Measurements from ENCODE around the gene TRPM7. TPM values are rescaled to one million over a fixed set of nuclear protein-coding genes. Genes with fewer than 3 reads are reported as not detected.

Gene TRPM7
- total RNA-seq, 1 experiment from 2014 or later = 16.3 TPM

DNA sequence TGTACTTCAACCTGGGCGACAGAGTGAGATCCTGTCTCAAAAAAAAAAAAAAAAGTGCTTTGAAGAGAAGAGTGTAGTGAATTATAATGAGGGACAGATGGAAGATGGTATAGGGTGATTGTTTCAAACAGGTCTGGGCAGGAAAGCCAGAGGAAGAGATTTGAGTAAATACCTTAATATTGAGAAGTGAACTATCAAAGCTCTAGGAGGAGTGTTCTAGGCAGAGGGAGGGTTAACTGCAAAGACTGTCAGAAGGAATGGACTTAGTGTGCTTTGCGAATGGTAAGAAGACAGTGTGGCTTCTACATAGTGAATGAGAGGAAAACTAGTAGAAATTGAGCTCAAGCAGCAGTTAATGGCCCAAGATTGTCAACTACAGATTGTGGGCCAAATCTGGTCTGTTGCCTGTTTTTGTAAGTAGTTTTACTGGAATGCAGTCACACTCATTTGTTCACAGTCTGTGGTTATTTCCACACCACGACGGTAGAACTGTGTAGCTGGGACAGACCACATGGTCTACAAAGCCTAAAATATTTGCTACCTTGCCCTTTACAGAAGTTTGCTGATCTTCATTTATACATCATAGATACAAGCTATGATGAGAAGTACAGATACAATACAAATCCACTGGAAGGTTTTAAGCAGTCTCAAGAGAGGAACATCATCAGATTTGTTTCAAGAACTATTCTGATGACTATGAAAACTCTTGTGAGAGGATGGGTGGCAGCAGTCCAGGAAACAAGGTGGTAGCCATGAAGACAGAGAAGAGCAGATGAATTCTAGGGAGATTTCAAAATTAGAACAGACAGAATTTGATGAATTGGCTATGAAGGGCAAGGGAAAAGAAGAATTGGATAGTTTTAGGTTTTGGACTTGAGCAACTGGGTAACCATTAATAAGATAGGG lies 123.6 kb downstream of the TRPM7 start:
- peak; percentile 10 for DNase-seq (ENCODE audit: low read depth)

DNA sequence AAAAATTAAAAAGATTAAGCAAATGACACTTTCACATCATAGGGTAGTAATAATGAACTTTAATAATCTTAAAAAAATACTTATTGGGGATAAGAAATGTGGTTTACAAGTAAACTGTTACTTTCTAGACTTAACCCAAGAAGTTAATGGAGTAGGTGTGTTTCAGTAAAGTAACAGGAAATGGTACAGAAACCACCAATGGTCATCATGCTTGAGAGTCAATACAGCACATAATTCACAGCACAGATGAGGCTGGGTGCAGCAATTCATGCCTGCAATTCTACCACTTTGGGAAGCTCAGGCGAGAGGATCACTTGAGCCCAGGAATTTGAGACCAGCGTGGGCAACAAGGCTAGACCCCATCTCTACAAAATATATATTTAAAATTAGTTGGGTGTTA lies 128.6 kb downstream of the TRPM7 start:
- no peak for DNase-seq (ENCODE audit: low read depth)

DNA sequence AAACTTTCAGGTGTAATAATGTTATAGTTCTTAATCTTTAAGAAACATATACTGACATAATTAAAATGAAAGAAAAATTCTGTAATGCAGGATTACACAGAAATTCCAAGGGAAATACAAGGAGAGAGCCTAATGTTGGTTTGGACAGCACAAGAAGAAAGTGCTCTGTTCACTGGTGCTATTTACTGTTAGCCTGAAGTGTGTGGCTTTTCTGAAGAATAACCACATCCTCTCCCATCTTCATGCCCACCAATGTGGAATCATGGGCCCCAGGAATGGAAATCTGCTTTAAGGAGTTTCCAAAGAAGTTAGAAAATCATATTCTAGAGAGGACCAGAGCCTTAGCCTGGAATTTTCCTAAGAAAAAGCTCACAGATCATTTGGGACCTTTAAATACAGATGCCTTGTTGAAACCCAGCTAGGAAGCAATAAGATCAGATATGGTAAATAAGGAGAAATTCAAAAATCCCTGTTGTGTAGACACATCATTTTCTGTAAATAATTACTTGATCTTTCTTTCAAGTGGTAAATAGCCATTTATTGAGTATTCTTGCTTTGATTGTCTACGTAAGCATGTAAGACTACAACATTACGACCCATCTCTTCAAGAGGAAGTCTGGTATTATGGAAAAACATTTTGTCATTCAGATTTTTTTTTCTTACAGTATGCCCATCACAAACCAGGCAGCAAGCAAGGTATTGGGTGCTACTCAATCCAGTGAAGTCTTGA lies 129.8 kb downstream of the TRPM7 start:
- no peak for DNase-seq (ENCODE audit: low read depth)

DNA sequence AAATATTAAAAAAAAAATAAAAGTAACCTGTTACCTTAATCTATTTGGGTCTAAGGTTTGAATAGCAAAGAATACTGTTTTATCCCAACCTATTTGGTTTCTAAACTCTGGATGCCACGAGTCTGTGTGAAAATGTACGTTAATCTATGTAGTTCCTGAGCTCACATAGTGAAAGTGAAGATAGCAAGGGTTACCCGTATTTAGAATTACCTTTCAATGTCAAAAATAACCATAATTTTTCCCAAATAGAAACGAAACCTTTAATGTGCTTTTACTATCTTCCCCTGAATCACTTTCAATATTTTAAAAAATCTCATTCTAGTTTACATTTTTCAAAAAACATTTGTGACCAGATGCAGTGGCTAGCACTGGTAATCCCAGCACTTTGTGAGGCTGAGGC lies 134.4 kb downstream of the TRPM7 start:
- no peak for DNase-seq (ENCODE audit: low read depth)

DNA sequence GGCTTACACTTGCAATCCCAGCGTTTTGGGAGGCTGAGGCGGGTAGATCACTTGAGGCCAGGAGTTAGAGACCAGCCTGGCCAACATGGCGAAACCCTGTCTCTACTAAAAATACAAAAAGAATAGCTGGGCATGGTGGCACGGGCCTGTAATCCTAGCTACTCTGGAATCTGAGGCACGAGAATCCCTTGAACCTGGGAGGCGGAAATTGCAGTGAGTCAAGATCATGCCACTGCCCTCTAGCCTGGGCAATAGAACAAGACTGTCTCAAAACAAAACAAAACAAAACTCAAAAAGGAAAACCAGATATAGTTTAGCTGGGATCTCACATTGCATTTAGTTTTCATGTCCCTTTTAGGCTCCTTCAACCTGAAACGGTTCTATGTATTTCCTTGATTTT lies 137.3 kb downstream of the TRPM7 start:
- peak; percentile 43 for DNase-seq (ENCODE audit: low read depth)

DNA sequence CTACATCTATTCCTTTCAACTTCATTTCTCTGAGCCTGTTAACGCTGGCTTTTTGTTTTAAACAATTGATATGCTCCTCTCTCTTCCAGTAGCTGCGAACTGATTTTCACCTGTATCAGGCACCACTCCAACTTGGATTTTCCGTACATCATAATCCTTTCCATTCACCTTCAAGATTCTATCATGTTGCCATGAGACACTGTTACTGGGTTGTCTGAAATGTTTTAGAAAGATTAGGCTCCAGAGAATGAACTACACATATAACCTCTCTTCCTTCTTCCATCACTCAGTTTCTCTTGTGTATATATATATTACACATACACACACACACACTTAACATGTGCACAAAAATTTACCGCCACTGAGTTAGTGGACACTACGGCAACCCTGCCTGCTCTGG lies 140.0 kb downstream of the TRPM7 start, which contains the start of gene USP50:
USP50 (minus strand) TSS at position 101 of the 400 bp plus-strand sequence. CDS start 141 bp downstream, outside the sequence.
- DNase-seq (ENCODE audit: low read depth) = no peak

DNA sequence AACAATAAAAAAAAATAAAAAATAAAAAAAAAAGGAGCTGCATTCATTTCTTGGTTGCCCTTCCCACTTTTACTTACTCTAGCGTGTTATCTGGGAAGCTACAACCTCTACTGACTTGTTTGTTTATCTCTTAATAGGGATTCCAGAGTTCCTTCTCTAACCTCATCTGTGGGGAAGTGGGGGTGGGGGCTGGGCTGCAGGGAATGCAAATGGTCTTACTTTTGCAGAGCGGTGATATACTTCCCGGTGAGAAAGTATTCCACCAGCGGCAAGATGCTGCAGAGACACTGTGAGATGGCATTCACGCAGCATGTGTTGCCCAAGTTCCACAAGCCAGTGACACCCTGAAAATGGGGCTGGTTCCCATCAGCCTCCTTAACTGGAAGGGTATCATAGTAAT lies 142.2 kb downstream of the TRPM7 start:
- DNase-seq (ENCODE audit: low read depth) = no peak

DNA sequence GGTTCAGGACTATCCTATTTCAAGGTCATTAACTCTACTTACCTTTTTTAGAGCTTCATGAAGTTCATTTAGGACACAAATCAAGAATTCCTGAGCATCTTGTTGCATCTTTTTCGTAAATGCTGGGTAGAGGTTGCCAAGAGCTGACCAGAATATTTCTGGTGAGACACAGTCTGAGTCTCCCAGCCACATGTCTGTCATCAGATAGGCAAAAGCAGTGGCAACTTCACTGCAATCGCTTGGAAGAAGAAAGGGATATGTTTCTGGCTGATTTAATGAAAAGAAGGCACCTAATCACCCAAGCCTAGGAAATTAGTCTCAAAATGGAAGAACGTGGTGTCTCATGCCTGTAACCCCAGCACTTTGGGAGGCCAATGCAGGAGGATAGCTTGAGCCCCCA lies 143.0 kb downstream of the TRPM7 start:
- DNase-seq (ENCODE audit: low read depth) = no peak

DNA sequence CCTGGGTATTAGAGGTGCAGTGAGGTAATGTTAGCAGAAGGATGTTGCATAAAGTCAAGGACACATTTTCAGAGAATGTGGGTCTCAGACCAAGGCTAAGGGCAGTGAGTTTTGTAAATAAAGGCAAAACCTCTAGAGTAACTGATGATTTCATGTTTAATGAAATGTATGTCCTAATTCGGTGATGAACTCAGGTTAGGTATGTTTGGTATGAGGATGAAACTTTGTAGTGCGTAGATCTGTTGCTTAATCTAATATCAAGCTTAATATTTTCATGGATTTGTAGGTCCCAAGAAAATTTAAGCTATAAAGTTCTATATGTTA lies 143.7 kb downstream of the TRPM7 start:
- no peak for DNase-seq (ENCODE audit: low read depth)

DNA sequence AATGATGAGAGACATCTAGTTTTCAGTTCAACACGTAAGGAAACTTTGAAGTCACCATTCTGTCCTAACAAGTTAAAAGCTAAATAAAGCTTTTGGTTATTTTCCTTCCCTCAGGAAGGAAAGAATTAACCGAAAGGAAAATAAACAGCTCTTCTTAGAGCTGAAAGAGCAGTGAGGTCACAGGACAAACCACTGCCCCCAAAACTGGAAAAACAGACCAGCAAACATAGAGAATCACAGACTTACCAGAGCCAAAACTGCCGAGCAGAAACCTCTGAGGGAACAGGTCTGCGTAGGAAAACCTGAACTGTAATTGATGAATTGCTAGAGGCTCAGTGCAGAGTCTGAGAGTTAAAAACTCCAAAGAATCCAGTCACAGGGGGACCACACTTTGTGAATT lies 154.8 kb downstream of the TRPM7 start:
- no peak for DNase-seq (ENCODE audit: low read depth)

DNA sequence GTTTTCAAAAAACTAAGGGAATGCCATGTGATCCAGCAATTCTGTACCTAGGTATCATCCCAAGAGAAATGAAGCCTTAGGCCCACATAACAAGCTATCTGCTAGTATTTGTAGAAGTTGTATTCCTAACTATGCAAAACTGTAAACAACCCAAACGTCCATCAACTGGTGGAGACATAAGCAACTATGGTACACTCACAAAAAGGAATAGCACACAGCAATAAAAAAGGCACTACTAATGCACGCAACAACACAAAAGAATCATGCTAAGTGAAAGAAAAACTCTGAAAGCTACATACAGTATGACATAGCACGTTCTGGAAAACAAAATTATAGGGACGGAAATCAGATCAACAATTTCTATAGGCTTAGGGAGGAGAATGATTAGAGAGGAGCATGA lies 155.4 kb downstream of the TRPM7 start:
- no peak for DNase-seq (ENCODE audit: low read depth)

DNA sequence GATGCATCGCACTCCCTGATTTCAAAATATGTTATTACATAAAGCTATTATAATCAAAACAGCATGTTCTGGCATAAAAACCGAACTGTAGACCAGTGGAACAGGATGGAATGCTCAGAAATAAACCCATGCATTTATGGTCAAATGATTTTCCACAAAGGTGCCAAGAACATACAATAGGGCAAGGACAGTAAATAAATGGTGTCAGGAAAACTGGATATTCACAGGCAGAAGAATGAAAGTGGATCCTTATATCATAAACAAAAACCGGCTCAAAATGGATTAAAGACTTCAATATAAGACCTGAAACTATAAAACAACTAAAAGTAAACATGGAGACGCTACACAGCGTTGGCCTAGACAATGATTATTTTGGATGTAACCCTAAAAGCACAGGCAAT lies 162.7 kb downstream of the TRPM7 start:
- DNase-seq (ENCODE audit: low read depth) = no peak

DNA sequence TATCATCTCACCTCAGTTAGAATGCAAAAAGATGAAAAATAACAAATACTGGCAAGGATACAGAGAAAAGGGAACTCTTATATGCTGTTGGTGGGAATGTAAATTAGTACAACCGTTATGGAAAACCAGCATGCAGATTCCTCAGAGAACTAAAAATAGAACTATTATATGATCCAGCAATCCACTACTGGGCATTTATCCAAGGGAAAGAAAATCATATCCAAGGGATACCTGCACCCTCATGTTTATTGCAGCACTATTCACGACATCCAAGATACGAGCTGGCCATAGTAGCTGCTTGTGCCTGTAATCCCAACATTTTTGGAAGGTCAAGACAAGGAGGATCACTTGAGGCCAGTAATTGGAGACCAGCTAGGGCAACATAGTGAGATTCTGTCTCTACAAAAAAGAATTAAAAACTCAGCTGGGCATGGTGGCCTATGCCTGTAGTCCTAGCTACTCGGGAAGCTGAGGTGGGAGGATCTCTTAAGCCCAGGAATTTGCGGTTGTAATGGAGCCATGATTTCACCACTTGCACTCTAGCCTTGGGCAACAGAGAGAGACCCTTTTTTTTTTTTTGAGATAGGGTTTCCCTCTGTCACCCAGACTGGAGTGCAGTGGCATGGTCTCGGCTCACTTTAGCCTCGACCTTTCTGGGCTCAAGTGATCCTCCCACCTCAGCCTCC lies 166.7 kb downstream of the TRPM7 start:
- DNase-seq (ENCODE audit: low read depth) = peak; percentile 49

DNA sequence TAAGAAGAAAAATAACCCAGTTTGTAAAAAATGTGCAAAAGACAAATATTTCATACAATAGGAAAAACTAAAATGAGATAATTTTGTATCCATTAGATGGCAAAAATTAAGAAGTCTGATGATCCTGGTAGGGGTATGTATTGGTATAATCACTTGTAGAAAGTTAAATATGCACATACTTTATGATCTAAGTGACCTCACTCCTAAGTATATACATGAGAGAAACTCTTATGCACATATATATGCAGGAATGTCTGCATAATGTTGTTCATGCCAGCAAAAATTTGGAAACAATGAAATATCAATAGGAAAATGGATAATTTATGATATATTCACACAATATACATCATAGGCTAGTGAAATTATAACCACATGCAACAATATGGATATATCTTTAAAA lies 173.6 kb downstream of the TRPM7 start:
- no peak for DNase-seq (ENCODE audit: low read depth)

Other genes starting within 250 kb of the TRPM7 start
- not detected in 2 replicates for gene USP50, start 140.1 kb downstream of the TRPM7 start, total RNA-seq (2014; rRNA removed; shearing (Covaris generic))
- 228 and 341 TPM in 2 replicates for gene SPPL2A, start 78.9 kb upstream of the TRPM7 start, total RNA-seq (2014; rRNA removed; shearing (Covaris generic))
- gene AP4E1, start 221.9 kb upstream of the TRPM7 start, total RNA-seq (2014; rRNA removed; shearing (Covaris generic)) = 9.5 and 13.9 TPM in 2 replicates